HG03520 (cell line): Measurements from ENCODE around the gene BCAP31.

Experiments
- ATAC-seq: cut with Tn5 transposase; IDR thresholded peaks from one replicate; pipeline ENCODE4 v1.9.1; 2021; ENCODE audit warnings: mild to moderate bottlenecking, moderate library complexity; ENCODE audit not compliant: unreplicated experiment

The BCAP31 gene

GRCh38 chrX:153724252-153725038, at the start of gene BCAP31, which contains the start of gene ABCD1:
TSS of gene BCAP31 (minus strand) at chrX:153724387. CDS start at chrX:153723244, 1,143 bp downstream.
TSS of gene ABCD1 (plus strand) at chrX:153724856. CDS start at chrX:153725267, 411 bp downstream.
- peak; percentile 55 for ATAC-seq

- ATAC-seq, result no peak
Measured at GRCh38 chrX:153773218-153773611, 49.0 kb upstream of the BCAP31 start.

- ATAC-seq, result no peak
Measured at GRCh38 chrX:153772316-153773217, 48.4 kb upstream of the BCAP31 start.

- ATAC-seq, result no peak
Measured at GRCh38 chrX:153771415-153772315, 47.5 kb upstream of the BCAP31 start.

- no peak for ATAC-seq
Measured at GRCh38 chrX:153770601-153771414, 46.6 kb upstream of the BCAP31 start.

GRCh38 chrX:153769865-153770600, 45.8 kb upstream of the BCAP31 start:
- no peak for ATAC-seq

GRCh38 chrX:153769158-153769864, 45.1 kb upstream of the BCAP31 start:
- no peak for ATAC-seq

- no peak for ATAC-seq
Measured at GRCh38 chrX:153768311-153769157, 44.3 kb upstream of the BCAP31 start.

GRCh38 chrX:153767674-153768055, 43.5 kb upstream of the BCAP31 start:
- no peak for ATAC-seq

GRCh38 chrX:153766871-153767673, 42.9 kb upstream of the BCAP31 start:
- no peak for ATAC-seq

- ATAC-seq, result no peak
Measured at GRCh38 chrX:153766098-153766817, 42.1 kb upstream of the BCAP31 start.

GRCh38 chrX:153765138-153766079, 41.2 kb upstream of the BCAP31 start:
- ATAC-seq, result no peak

GRCh38 chrX:153764786-153765137, 40.6 kb upstream of the BCAP31 start:
- no peak for ATAC-seq

- ATAC-seq, result no peak
Measured at GRCh38 chrX:153763989-153764755, 40.0 kb upstream of the BCAP31 start, which contains the start of gene PLXNB3. TSS of gene PLXNB3 (plus strand) at chrX:153764249. CDS start at chrX:153765536, 1,287 bp downstream.
